Measurements from ENCODE around the gene LINS1.

Gene LINS1

DNA sequence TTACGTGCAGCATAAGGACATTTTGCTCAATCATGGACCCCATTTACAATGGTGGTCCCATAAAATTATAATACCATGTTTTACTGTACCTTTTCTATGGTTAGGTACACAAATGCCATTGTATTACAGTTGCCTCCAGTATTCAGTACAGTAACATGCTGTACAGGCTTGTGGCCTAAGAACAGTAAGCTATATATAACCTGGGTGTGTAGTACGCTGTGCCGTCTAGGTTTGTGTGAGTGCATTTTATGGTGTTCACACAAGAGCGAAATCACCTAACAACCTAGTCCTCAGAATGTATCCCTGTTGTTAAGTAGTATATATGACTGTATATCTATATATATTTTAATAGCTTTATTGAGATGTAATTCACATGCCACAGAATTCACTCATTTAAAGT lies 12.9 kb upstream of the LINS1 start:
- H3K4me3 ChIP-seq (ENCODE audit: low read depth, low read length): no peak overlapping the region
- TF ChIP-seq, protein P1, sequence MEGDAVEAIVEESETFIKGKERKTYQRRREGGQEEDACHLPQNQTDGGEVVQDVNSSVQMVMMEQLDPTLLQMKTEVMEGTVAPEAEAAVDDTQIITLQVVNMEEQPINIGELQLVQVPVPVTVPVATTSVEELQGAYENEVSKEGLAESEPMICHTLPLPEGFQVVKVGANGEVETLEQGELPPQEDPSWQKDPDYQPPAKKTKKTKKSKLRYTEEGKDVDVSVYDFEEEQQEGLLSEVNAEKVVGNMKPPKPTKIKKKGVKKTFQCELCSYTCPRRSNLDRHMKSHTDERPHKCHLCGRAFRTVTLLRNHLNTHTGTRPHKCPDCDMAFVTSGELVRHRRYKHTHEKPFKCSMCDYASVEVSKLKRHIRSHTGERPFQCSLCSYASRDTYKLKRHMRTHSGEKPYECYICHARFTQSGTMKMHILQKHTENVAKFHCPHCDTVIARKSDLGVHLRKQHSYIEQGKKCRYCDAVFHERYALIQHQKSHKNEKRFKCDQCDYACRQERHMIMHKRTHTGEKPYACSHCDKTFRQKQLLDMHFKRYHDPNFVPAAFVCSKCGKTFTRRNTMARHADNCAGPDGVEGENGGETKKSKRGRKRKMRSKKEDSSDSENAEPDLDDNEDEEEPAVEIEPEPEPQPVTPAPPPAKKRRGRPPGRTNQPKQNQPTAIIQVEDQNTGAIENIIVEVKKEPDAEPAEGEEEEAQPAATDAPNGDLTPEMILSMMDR (IDR thresholded peaks at IDR 0.05; ENCODE audit: low read depth, low read length): no peak
- H3K27ac ChIP-seq: no peak overlapping the region
- no peak for DNase-seq
- H3K36me3 ChIP-seq: peaks cover 23% of the 10 kb centered on the region
- no peaks in the 10 kb centered on the region for H3K9me3 ChIP-seq (ENCODE audit: severe bottlenecking)
- no peaks in the 10 kb centered on the region for H3K27me3 ChIP-seq (ENCODE audit: insufficient read depth, low read depth, severe bottlenecking)

DNA sequence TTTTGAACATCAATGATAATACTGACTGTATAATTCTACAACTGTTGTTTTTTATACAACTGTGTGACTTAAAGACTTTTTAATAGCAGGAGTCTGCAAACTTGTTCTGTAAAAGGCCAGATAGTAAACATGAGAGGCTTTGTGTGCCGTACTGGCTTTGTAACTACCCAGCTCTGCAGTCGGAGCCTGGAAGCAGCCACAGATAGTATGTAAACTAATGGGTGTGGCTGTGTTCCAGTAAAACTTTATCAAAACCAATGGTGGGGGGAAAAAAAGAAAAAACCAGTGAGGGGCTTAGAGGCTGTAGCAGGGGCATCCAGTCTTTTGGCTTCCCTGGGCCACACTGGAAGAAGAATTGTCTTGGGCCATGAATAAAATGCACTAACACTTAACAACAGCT lies 12.4 kb upstream of the LINS1 start:
- no peaks in the 10 kb centered on the region for H3K9me3 ChIP-seq (ENCODE audit: severe bottlenecking)
- H3K36me3 ChIP-seq: peaks cover 27% of the 10 kb centered on the region
- DNase-seq: no peak
- H3K4me3 ChIP-seq (ENCODE audit: low read depth, low read length): no peak overlapping the region
- no peaks in the 10 kb centered on the region for H3K27me3 ChIP-seq (ENCODE audit: insufficient read depth, low read depth, severe bottlenecking)
- TF ChIP-seq, protein P1 (IDR thresholded peaks at IDR 0.05; ENCODE audit: low read depth, low read length): no peak
- no peak overlapping the region for H3K27ac ChIP-seq

DNA sequence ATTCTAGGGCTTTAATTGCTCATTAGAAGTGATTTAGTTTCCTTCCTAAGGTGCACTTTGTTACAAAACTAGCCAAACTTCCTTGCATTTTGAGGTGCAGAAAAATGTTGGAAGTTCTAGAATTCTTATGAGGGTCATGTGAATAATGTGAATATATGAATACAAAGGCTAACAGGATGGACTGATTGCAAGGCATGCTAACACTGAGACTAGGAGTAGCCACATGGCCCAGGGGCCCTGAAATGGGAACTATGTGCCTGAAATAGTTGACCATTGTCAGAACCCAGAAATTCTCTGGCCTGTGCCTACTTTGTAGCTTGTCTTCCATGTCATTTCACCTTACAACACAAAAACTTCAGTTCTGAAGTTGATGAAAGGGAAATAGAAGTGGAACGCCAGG lies 11.2 kb upstream of the LINS1 start:
- no peak for DNase-seq
- TF ChIP-seq, protein P1 (IDR thresholded peaks at IDR 0.05; ENCODE audit: low read depth, low read length): no peak
- H3K36me3 ChIP-seq: peaks cover 27% of the 10 kb centered on the region

GRCh38 chr15:100612539-100612938 lies 10.6 kb upstream of the LINS1 start:
- Histone ChIP-seq H3K4me3 (ENCODE audit: low read depth, low read length) (no peak overlapping the region), H3K9me3 (ENCODE audit: severe bottlenecking) (no peaks in the 10 kb centered on the region), H3K27me3 (ENCODE audit: insufficient read depth, low read depth, severe bottlenecking) (no peaks in the 10 kb centered on the region), H3K36me3 (peaks cover 27% of the 10 kb centered on the region), H3K27ac (no peak overlapping the region)
- TF ChIP-seq, protein P1 (IDR thresholded peaks at IDR 0.05; ENCODE audit: low read depth, low read length): no peak
- DNase-seq: no peak

More for the DNA sequence above, 11.2 kb upstream of the LINS1 start:
- Histone ChIP-seq H3K27me3 (ENCODE audit: insufficient read depth, low read depth, severe bottlenecking) (no peaks in the 10 kb centered on the region), H3K4me3 (ENCODE audit: low read depth, low read length) (no peak overlapping the region), H3K27ac (peak overlapping the region; percentile 27), H3K9me3 (ENCODE audit: severe bottlenecking) (no peaks in the 10 kb centered on the region)

- DNase-seq: no peak
- TF ChIP-seq, protein P1 (IDR thresholded peaks at IDR 0.05; ENCODE audit: low read depth, low read length): no peak
- peak overlapping the region; percentile 73 for H3K27ac ChIP-seq
Measured at GRCh38 chr15:100602823-100603393, 924 bp upstream of the LINS1 start.

GRCh38 chr15:100601617-100602063 lies 344 bp downstream of the LINS1 start:
- Histone ChIP-seq H3K4me3 (ENCODE audit: low read depth, low read length) (peak overlapping the region; percentile 96), H3K9me3 (ENCODE audit: severe bottlenecking) (no peaks in the 10 kb centered on the region), H3K27ac (peak overlapping the region; percentile 71), H3K36me3 (peaks cover 16% of the 10 kb centered on the region), H3K27me3 (ENCODE audit: insufficient read depth, low read depth, severe bottlenecking) (no peaks in the 10 kb centered on the region)
- TF ChIP-seq, protein P1 (IDR thresholded peaks at IDR 0.05; ENCODE audit: low read depth, low read length): no peak
- no peak for DNase-seq

More at GRCh38 chr15:100602823-100603393, 924 bp upstream of the LINS1 start:
- no peaks in the 10 kb centered on the region for H3K9me3 ChIP-seq (ENCODE audit: severe bottlenecking)
- H3K27me3 ChIP-seq (ENCODE audit: insufficient read depth, low read depth, severe bottlenecking): no peaks in the 10 kb centered on the region
- H3K36me3 ChIP-seq: peaks cover 16% of the 10 kb centered on the region
- peak overlapping the region; percentile 73 for H3K4me3 ChIP-seq (ENCODE audit: low read depth, low read length)
